D721Med (cell line): ENCODE results near the gene NEK2.

Experiments used
- DNase-seq: peaks from one replicate; pipeline ENCODE4 v3.0.0; 2011; ENCODE audit warnings: low spot score; ENCODE audit not compliant: insufficient read length
- FAIRE-seq: peaks from 2 replicates; lab custom pipeline; 2011; peaks lifted over from hg19 to GRCh38; lab: Jason Lieb, UNC
- CTCF ChIP-seq: IDR thresholded peaks from 2 replicates; pipeline ENCODE4 v1.5.1; 2012; ENCODE audit warnings: mild to moderate bottlenecking, control low read depth; ENCODE audit not compliant: insufficient read depth; ENCODE audit errors: missing control alignments

Gene NEK2

DNA sequence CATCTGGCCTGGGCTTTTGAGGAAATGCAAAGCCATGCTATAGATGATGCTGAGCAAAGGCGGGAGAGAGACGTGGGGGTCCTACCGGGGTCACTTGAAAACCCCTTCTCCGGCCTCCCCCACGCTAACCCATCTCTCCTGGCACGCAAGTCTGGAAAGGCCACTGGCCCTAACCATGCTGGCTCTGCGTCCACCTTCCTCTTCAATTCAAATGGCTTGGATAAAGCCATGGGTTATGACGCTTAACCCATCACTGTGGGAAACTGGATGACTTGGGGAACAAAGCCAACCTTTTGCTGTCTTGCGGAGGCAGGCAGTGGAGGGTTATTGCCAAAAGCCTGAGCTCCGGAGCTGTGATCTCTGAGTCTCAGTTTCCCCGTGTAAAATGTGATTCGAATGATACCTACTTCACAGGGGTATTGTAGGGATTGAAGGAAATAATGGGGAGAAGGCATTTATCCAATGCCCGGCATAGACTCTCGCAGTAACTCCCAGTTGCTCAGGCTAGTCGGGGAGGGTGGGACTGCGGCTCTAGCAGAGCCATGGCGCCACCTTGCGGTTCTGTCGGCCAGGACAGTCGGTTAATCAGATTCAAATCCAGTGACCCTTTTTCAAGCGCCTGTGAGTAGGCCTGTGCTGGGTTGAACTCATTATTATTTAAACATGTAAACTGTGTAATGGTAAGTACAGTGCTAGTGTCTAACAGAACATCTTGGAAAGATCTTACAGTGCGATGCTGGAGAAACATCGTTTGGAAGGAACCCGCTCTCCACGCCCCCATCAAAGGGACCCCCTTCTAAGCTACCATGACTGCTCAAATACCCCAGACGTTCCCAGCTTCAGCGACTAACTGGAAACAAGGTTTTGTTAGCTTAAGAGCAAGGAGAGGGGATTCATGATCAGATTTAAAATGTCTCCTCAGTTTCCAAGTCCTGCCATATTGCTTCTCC, 20.3 kb downstream of the NEK2 start:
- FAIRE-seq = peak; percentile 94
- peak; percentile 99 for TF ChIP-seq CTCF
- peak; percentile 66 for DNase-seq

DNA sequence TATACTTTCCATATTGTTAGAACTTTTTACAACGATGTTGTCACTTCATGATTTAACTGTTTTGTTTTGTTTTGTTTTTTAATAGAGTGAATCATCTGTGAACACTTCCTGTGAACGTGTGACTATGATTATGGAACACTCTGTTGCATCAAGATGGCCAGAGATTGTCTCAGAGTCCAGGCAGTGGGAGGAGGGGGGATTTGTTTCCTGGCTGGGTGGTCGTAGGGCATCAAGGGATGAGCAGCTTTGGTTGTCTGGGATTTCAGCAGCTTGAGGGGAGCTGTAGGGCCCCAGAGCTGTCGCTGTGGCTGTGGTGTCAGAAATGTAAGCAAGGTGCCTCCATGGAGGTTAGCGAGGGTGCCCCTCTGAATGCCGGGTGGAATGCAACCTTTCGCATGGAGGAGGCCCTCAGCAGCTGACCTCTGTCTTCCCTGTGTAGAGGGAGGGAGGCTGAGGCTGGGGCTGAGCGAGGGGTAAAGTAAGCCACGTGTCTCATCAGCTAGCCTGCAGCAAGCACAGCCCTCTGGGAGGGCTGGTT, 21.4 kb downstream of the NEK2 start:
- no peak for FAIRE-seq
- DNase-seq = no peak
- no peak for TF ChIP-seq CTCF

- TF ChIP-seq CTCF = no peak
- DNase-seq (no peak), FAIRE-seq (no peak)
Observed at GRCh38 chr1:211653293-211653692, 22.1 kb downstream of the NEK2 start.

DNA sequence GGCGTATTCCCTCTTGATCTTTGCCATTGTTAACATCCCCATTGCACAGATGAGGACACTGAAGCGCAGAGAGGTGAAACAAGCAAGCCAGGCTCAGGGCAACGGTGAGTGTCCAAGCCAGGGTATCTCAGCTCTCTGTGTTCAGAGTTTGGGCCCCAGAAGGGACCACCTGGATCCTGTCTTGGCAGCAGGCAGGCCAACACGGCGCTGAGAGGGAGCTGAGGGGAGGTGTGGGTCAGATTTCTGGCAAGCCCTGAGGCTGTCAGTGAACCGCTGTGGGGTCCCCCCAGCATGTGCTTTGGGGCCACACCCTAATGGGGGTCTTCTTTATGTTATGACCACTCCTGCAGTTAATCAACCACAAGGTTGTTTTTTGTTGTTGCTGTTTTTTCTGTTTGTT, 23.1 kb downstream of the NEK2 start:
- DNase-seq (no peak), FAIRE-seq (no peak)
- TF ChIP-seq CTCF = no peak

DNA sequence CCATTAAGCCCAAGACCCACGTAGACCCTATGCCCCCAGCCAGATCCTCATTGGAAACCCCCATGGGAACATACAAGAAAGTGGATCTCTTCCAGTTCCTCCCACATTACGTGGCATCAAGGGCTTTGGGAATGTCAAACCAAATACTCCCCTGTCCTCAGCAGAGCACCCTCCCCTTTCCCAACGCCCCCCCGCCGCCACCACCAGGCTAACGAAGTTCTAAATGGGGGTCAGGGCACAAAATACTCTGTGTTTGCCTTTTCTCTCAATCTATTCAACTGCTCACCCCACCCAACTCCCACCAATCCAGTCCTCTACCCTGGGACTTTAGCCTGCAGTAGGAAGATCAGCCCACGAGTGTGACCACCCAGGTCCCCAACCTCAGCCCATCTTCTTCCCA, 24.5 kb downstream of the NEK2 start:
- no peak for TF ChIP-seq CTCF
- no peak for FAIRE-seq
- DNase-seq = no peak

DNA sequence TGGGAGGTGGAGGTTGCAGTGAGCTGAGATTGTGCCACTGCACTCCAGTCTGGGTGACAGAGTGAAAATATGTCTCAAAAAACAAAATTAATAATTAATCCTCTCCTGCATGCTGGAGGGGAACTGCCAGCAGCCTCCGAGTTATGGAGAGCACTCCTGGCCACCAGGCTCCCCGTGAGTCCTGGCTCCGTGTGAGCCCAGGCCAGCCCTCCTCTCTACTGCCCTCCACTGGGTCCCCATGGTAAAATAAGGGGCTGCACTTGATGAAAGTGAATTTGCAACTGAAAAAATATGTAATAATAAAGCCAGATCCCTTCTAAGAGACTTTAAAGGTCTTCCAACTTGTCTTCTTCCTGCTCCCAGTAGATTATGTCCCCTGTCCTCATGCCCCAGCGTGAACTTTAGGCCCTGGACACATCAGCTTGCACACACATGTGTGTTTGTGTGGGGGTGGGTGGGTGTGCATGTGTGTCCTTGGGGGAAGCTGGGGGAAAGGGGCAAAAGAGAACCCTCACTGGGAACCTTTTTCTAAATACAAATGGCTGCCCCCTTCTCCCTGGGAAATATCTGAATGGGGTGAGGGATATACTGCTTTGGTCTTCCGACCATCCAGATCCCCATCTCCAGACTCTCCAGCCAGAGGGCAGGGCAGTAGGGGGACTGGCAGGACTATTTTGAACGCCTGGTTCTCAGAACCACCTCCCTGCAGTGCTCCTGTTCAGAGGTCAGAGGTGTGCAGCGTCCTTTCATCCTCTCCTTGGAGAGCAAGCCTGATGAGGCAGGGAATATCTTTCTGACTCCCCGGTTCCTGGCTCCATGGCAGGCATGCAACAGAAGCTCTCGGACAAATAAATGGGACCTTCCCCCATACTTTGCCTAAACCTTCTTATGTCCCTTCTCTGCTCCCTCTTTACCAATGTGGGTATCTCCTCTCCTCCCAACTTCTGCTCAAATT, 26.2 kb downstream of the NEK2 start:
- FAIRE-seq (no peak), DNase-seq (peak; percentile 77)
- TF ChIP-seq CTCF = peak; percentile 85
